SK-N-SH (cell line): ENCODE measurements around the gene MIF4GD.

Experiments used
- CTCF ChIP-seq: fragments of 200-600 bp; sonication (generic); IDR thresholded peaks from 2 replicates; pipeline ENCODE4 v1.6.1; 2017; ENCODE audit warnings: antibody characterized with exemption, mild to moderate bottlenecking, moderate library complexity
- EZH2phosphoT487 ChIP-seq: fragments of 200-600 bp; sonication (generic); IDR thresholded peaks from 2 replicates; pipeline ENCODE4 v1.6.1; 2017; ENCODE audit warnings: low read depth, mixed run types, mild to moderate bottlenecking, antibody characterized with exemption, moderate library complexity, borderline replicate concordance
- FOXJ3 ChIP-seq: sonication (generic); formaldehyde crosslinking; IDR thresholded peaks from 2 replicates; pipeline ENCODE4 v1.5.1; 2020; ENCODE audit warnings: mild to moderate bottlenecking, missing genetic modification reagents
- GABPA ChIP-seq: IDR thresholded peaks from 2 replicates; pipeline ENCODE4 v1.4.0; 2012; ENCODE audit warnings: low read depth, mild to moderate bottlenecking
- MEF2A ChIP-seq: IDR thresholded peaks from 2 replicates; pipeline ENCODE4 v1.4.0; 2012; ENCODE audit warnings: low read depth, borderline replicate concordance
- POLR2AphosphoS5 ChIP-seq: IDR thresholded peaks from 2 replicates; pipeline ENCODE4 v1.6.1; 2012; ENCODE audit warnings: low read depth, low read length
- TAF1 ChIP-seq: IDR thresholded peaks from 2 replicates; pipeline ENCODE4 v1.6.1; 2012; ENCODE audit warnings: low read depth, mild to moderate bottlenecking, low read length, moderate library complexity, borderline replicate concordance
- TEAD4 ChIP-seq: IDR thresholded peaks from 2 replicates; pipeline ENCODE4 v1.4.0; 2012; ENCODE audit warnings: mild to moderate bottlenecking, borderline replicate concordance; ENCODE audit not compliant: insufficient read depth
- YY1 ChIP-seq: IDR thresholded peaks from 2 replicates; pipeline ENCODE4 v1.4.0; 2012; ENCODE audit warnings: low read depth, mild to moderate bottlenecking

- TF ChIP-seq GABPA (no peak), TAF1 (no peak), POLR2AphosphoS5 (no peak), CTCF (no peak), TEAD4 (no peak), YY1 (no peak), MEF2A (no peak), FOXJ3 (no peak), EZH2phosphoT487 (no peak)
These were observed 26.0 kb downstream of the MIF4GD start for GRCh38 chr17:75245011-75245410.
